GM19395 (cell line): ENCODE measurements around the gene CD180.
A peak's percentile ranks its signal among the peaks of the same experiment; 100 is the strongest.

Experiments
- ATAC-seq: cut with Tn5 transposase; IDR thresholded peaks from one replicate; pipeline ENCODE4 v1.9.1; 2021; ENCODE audit warnings: mild to moderate bottlenecking, moderate library complexity; ENCODE audit not compliant: unreplicated experiment

CD180 gene

DNA sequence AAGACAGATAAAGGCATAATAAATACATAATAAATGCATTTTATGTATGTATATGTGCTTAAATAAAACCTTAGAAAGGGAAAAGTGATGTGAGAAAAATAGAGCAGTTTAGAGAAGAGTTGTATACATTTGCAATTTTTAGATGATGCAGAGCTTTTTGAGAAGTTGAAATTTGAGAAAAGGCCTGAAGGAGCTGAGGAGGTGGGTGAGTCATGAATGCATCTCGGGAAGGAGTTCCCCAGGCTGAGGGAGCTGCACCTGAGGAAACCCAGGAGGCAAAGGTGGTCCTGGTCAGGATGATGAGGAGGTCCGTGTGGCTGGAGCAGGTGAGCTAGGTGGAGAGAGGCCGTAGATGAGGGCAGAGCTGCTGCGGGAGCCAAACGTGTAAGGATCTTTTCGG is 17.4 kb upstream of the CD180 start:
- ATAC-seq: no peak

DNA sequence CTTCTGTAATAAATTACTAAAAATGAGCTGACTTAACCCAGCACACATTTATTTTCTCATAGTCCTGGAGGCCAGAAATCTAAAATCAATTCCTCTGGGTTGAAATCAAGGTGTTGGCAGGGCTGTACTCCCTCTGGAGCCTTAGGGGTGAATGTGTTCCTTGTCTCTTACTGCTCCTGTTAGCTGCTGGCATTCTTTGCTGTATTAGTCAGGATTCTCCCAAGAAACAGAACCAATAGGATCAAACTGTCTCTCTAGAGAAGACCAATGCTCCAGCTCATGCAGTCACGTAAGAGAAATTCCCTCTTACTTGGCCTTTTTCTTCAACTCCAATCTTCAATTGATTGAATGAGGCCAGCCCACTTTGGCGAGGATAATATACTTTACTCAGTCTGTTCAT is 15.3 kb upstream of the CD180 start:
- no peak for ATAC-seq

- ATAC-seq: peak; percentile 29
Measured at GRCh38 chr5:67209141-67209771, 12.7 kb upstream of the CD180 start.

DNA sequence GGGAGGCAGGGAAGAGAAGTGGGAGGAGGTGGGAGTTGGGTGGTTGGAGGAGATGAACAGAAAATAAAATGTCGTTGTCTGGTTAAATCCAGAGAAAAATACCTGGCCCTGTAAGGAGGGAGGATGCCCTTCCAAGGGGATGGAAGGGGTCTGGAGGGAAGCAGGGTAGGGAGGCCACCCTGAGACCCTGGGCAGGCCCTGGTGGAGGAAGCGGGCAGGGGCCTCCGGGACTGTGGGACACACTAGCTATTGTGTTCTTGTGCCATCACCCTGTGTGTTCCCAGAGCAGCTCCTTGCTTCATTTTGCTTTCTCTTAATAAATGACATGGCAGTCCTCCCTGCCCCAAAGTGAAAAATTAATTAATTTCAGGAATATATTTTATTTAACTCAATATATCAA is 11.8 kb upstream of the CD180 start:
- ATAC-seq: no peak

- ATAC-seq: peak; percentile 77
Measured at GRCh38 chr5:67206929-67207328, 10.3 kb upstream of the CD180 start.

- ATAC-seq: peak; percentile 43
Measured at GRCh38 chr5:67206461-67206860, 9.9 kb upstream of the CD180 start.

DNA sequence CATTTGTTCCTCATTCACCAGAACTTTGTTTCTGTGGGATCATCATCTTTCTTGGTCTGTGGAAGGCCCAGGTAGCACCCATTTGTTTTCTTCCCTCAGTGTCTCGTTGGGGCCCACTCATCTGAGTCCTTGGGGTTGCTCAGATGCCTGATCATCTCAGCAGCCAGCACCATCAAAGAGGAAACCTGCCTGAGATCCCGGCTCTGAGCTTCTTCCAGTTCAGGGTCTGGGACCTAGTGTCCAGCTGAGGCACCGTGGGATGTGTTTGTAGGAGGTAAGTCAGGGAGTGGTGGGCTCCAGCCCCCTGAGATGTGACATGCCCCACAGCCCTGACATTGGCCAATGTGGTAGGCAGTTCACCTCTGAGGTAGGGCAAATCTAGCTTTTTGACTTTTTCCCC is 9.4 kb upstream of the CD180 start:
- ATAC-seq: no peak

- ATAC-seq: no peak
Measured at GRCh38 chr5:67204821-67205220, 8.2 kb upstream of the CD180 start.

DNA sequence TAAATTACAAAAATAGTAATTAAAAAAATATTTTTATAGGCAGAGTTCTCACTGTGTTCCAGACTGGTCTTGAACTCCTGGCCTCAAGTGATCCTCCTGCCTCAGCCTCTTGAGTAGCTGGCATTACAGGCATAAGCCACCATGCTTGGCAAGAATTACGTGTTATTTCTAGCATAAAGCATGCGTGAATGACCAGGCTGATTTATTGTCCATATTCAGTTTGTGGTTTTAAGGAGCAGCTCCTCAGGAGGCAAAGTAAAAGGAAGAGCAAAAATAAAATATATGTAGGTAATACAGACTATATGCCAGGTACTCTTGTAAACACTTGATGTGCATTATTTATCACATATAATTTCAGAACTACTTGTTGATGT is 7.1 kb upstream of the CD180 start:
- no peak for ATAC-seq

GRCh38 chr5:67202828-67203227 is 6.2 kb upstream of the CD180 start:
- ATAC-seq: no peak

DNA sequence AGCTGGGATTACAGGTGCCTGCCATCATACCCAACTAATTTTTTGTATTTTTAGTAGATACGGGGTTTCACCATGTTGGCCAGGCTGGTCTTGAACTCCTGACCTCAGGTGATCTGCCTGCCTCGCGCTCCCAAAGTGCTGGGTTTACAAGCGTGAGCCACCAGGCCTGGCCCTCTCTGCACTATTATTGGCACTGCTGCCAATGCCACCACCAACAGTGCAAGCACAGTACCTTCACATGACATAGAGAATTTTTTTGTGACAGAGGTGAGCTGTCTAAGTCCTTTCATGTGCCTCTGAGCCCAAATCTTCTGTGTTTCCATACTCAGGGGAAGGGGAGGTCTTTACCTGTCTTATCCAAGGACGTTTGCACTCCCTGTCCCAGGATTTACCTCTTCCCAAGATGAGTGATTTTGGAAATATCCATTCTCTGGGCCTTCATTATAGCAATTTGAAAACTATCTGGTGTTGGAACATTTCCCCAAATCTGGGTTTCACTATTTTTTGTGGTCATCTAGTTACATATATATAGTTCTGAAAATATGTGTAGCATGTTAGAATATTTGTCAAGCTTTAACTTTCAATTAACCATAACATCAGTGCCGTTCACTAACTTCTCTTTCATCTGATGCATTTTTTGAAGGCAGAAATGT is 5.4 kb upstream of the CD180 start:
- peak; percentile 25 for ATAC-seq

GRCh38 chr5:67200809-67201562 is 4.4 kb upstream of the CD180 start:
- peak; percentile 19 for ATAC-seq

GRCh38 chr5:67199859-67200258 is 3.3 kb upstream of the CD180 start:
- ATAC-seq: no peak

DNA sequence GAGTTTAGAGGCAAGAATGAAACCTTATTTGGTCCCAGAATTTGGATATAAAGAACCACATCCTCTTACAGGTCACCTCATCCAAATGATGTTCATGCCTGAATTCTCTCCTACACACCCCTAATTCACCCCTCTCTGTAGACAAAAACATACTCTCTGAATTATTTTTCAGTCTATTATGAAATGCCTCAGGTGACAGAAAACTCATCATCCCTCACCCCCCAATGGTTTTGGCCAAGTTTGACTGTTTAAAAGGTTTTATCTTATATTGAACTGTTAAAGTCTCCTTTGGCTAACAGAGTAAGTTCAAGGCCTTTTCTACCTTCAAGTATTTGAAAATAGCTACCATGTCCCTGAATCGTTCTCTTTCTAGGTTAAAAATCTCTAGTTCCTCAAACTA is 2.3 kb upstream of the CD180 start:
- no peak for ATAC-seq

DNA sequence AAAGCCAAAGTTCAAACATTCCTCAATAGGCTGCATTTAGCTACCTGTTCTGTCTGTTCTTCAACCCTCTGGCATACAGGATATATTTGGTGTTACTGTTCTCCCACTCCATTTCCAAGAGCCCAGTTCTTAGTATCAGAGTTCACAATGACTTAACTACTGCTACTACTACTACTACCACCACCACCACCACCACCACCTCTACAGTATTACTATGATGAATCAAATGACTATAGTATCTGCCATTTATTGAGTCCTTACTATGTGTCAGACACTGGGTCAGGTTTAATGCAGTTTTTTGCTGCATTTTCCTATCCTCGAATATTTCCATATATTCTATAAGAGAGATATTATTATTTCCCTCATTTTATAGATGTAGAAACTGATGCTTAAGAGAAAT is 937 bp upstream of the CD180 start:
- ATAC-seq: no peak

- peak; percentile 37 for ATAC-seq
Measured at GRCh38 chr5:67195406-67196275, 958 bp downstream of the CD180 start.

- ATAC-seq: no peak
Measured at GRCh38 chr5:67194166-67194565, 2.4 kb downstream of the CD180 start.

DNA sequence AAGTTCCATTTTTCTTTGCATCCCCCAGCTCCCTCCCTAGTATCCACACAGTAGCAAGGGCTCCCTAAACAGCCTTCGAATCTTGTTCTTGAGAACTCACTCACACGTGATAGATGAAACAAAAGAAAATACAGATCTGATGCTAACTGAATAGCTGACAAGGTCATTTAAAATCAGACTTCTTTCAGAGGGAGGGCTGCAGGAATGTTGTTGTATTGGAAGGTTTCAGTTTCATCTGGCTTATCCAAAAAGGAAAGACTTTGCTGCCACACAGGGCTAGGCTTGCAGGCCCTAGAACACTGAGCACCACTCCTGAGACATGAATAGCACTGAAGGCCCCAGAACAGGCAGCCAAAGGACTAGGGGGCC is 3.2 kb downstream of the CD180 start:
- peak; percentile 8 for ATAC-seq

- ATAC-seq: peak; percentile 36
Measured at GRCh38 chr5:67192719-67193438, 3.7 kb downstream of the CD180 start.

DNA sequence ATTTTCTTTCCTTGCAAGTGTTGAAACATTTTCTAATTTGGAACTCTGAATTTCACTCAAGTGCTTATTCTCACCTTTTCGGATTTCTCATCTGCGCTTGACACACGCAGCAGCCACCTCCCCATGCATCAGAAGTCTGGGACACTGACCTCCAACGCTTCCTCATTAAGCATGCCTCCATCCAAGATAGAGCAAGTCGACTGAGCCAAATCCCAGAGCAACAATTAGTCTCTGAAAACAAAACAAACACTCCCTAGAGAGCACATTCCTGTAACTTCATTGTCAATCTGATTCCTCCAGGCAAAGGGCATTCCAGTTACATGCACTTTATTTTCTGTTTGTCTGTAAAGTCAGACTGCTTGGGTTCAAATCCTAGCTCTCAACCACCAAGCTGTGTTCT is 5.7 kb downstream of the CD180 start:
- no peak for ATAC-seq

GRCh38 chr5:67190410-67190809 is 6.2 kb downstream of the CD180 start:
- ATAC-seq: no peak
